ENCODE results near the gene FAM184A. TPM values are rescaled to one million over a fixed set of nuclear protein-coding genes. Genes with fewer than 3 reads are reported as not detected.

FAM184A gene
- total and polyA plus RNA-seq, 2 of the 8 experiments (the other 6 are each of a cell fraction or from before 2014, with no cell fraction given) = 6.3 to 11.3 TPM

DNA sequence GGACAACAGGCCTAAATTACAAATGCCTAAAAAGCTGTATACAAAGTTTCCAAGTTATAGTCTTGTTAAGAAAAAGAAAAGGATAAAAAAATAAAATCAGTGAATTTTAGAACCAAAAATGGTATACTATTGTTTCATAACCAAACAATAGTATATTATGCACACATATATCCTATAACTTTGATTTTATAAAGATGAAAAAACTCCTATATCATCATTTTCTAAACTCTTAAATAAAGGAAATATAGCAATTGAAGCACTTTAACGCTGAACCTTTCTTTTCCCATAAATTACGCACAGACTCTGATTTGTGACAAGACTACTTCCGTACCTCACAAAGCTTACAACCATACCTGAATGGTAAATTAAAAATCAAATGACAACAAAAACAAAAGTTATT, 107.6 kb downstream of the FAM184A start:
- peaks cover 0 to 5% (median 2%) of the 10 kb centered on the region in 4 experiments; a peak in 2 of 7 replicates for H3K4me1 ChIP-seq (replicated peaks in 1 of 4; ENCODE audit: control insufficient read depth in 3 of 4, insufficient read depth in 4 of 4, low read length in 3 of 4)
- H3K23me2 ChIP-seq (ENCODE audit: low read depth, low read length) = no peaks in the 10 kb centered on the region
- H2AFZ ChIP-seq (ENCODE audit: low read length) = no peak overlapping the region
- no peaks in the 10 kb centered on the region for H3K9me3 ChIP-seq (ENCODE audit: insufficient read depth in 2 of 2, low read depth in 1 of 2, low read length in 1 of 2)
- H4K20me1 ChIP-seq (replicated peaks in 1 of 2; ENCODE audit: control insufficient read depth in 1 of 2, insufficient read depth in 2 of 2, low read length in 2 of 2) = no peaks in the 10 kb centered on the region
- no peak overlapping the region for H2BK5ac ChIP-seq (ENCODE audit: low read depth, low read length)
- no peak overlapping the region for H3K4ac ChIP-seq (replicated peaks; ENCODE audit: insufficient read length, low read depth, low read length)
- H2BK12ac ChIP-seq (ENCODE audit: low read depth, low read length) = no peak overlapping the region
- H2AK5ac ChIP-seq (ENCODE audit: low read depth, low read length) = no peak overlapping the region
- ChIA-PET CTCF (ENCODE audit: partially characterized antibody) (interaction anchor here (1.2 to 7.6 kb wide), 2 partner anchors 8 to 141 kb away, joined by 4 to 146 read pairs; no protein-coding TSS in a partner anchor), POLR2A (ENCODE audit: partially characterized antibody) (no interaction called here)
- no peak overlapping the region for H3K14ac ChIP-seq (ENCODE audit: insufficient read length)
- H3K27ac ChIP-seq (ENCODE audit: low read depth, low read length) = no peak overlapping the region
- TF ChIP-seq JUN (IDR thresholded peaks at IDR 0.05; ENCODE audit: low read depth, low read length) = no peak
- no peak for TF ChIP-seq CREB1 (IDR thresholded peaks at IDR 0.05)
- no peak for TF ChIP-seq BRCA1 (IDR thresholded peaks at IDR 0.05; ENCODE audit: low read depth, low read length)
- TF ChIP-seq TCF12 (IDR thresholded peaks at IDR 0.05; ENCODE audit: low read depth, low read length) = no peak
- no peak overlapping the region for H3K56ac ChIP-seq (replicated peaks; ENCODE audit: insufficient read length, low read depth, low read length)
- no peak overlapping the region for H3K9ac ChIP-seq (replicated peaks in 1 of 4; ENCODE audit: extremely low read depth in 1 of 4, low read depth in 3 of 4, low read length in 3 of 4)
- H3K79me1 ChIP-seq (ENCODE audit: low read depth, low read length) = no peaks in the 10 kb centered on the region
- no peak overlapping the region for H2BK20ac ChIP-seq (ENCODE audit: low read length)
- no peak overlapping the region for H4K8ac ChIP-seq (ENCODE audit: extremely low read depth, insufficient read depth, low read length)
- no peak overlapping the region for H3K23ac ChIP-seq (ENCODE audit: insufficient read length)
- no peak overlapping the region for H4K5ac ChIP-seq (ENCODE audit: insufficient read length, low read depth, low read length)
- no peak overlapping the region for H3K4me3 ChIP-seq (ENCODE audit: extremely low read depth in 1 of 4, insufficient read depth in 2 of 4, low read depth in 3 of 4, low read length in 4 of 4)
- FAIRE-seq = no peak
- 97% methylated on average over 3 of the region's 3 CpGs; no CpG with 5 or more reads in 1 of the 2 experiments for WGBS, 2 experiments (ENCODE audit: extremely low coverage in 1 of 2, insufficient coverage in 1 of 2, insufficient read length in 1 of 2, insufficient replicate concordance in 2 of 2, low coverage in 1 of 2, low lambda C conversion rate in 2 of 2, missing lambda C conversion rate in 1 of 2)
- no peak overlapping the region for H2BK15ac ChIP-seq (ENCODE audit: low read length)
- H4K91ac ChIP-seq (replicated peaks; ENCODE audit: insufficient read length, low read length) = no peak overlapping the region
- no peak for DNase-seq (ENCODE audit: low read depth in 1 of 2, low spot score in 2 of 2)
- H3K18ac ChIP-seq (ENCODE audit: extremely low read depth, low read length) = no peak overlapping the region
- no peaks in the 10 kb centered on the region for H3K27me3 ChIP-seq (replicated peaks in 1 of 4; ENCODE audit: control insufficient read depth in 3 of 4, extremely low read depth in 1 of 4, insufficient read depth in 3 of 4, low read length in 3 of 4)
- H3K36me3 ChIP-seq (ENCODE audit: control insufficient read depth in 2 of 4, insufficient read depth in 4 of 4, low read length in 3 of 4) = no peaks in the 10 kb centered on the region
- no peak overlapping the region for H3K4me2 ChIP-seq (ENCODE audit: insufficient read depth in 1 of 2, low read depth in 2 of 2, low read length in 2 of 2)
- no peaks in the 10 kb centered on the region for H3K79me2 ChIP-seq (ENCODE audit: control insufficient read depth in 1 of 2, insufficient read depth in 2 of 2, low read length in 2 of 2)
- no peak overlapping the region for H2BK120ac ChIP-seq (replicated peaks; ENCODE audit: low read depth, low read length)
